A549 (cell line): ENCODE results near the gene CSF3.

ENCODE experiments used
- CHD2 ChIP-seq: fragments of 150-350 bp; IDR thresholded peaks from 2 replicates; pipeline ENCODE4 v1.6.1; 2014; ENCODE audit warnings: low read length; ENCODE audit not compliant: partially characterized antibody
- POLR2A ChIP-seq: IDR thresholded peaks from 2 replicates; pipeline ENCODE4 v1.6.1; 2012; ENCODE audit warnings: mild to moderate bottlenecking, low read length
- SMC3 ChIP-seq: fragments of >200 bp; sonication (Bioruptor Twin); formaldehyde crosslinking; IDR thresholded peaks from 3 replicates; pipeline ENCODE4 v1.6.1; 2018; ENCODE audit warnings: inconsistent platforms
- ZSCAN20 ChIP-seq: fragments of 250-450 bp; sonication (Bioruptor Pico); IDR thresholded peaks from 2 replicates; pipeline ENCODE4 v1.8.0; 2022; ENCODE audit warnings: mild to moderate bottlenecking, moderate library complexity

GRCh38 chr17:39999067-39999466 lies 16.2 kb upstream of the CSF3 start:
- no peak for TF ChIP-seq CHD2
- TF ChIP-seq ZSCAN20 (CRISPR knock-in tag): no peak
- no peak for TF ChIP-seq POLR2A
- TF ChIP-seq SMC3: no peak
